ENCODE measurements around the gene SLC25A30.

DNA sequence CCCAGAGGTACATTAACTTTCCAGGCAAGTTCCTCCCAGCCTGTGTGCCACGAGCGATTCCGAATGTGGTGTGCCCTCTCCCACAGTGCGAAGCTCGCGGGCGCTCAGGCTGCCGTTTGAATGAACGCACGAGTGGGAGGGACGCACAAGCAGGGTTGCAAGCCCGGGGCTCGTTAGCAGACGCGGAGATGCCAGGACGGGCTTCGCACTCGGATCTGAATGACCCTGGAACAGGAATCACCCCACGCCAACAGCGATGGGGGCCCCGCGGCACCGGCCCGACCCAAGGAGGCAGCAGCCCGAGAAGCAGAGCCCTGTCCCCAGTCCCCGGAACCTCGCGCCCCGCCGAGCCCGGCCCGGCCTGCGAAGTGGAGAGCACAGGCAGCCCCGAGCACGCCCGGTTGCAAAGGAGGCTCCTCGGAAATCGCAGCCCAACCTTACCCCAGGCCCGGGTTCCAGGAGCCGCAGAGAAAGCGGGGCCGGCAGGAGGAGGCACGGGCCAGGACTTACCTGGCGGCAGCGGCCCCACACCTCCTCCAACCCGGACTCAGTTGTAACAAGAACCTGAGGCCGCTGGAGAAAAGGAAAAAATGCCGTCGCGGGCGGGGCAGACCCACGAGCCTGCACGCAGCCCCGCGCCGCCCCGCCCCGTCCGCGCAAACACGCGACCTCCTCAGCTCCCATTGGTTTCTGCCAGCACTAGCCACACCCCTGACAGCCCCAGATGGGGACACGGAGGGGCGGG is at the start of gene SLC25A30:
- TF ChIP-seq CTCF (IDR thresholded peaks at IDR 0.05; ENCODE audit: low read depth, low read length), result no peak
- no peak for TF ChIP-seq EZH2phosphoT487 (IDR thresholded peaks at IDR 0.05; ENCODE audit: low read depth)
